RPMI7951 (cell line): Measurements from ENCODE around the gene ARHGEF25. TPM values are rescaled to one million over a fixed set of nuclear protein-coding genes. Genes with fewer than 3 reads are reported as not detected.
"Not testable (repeated sequence)": the region's sequence is repeated elsewhere in the genome, so short reads cannot be mapped to it uniquely, and the experiment has no call there.

Experiments used
- DNase-seq: peaks from one replicate; pipeline ENCODE4 v3.0.0-alpha.2; 2012; ENCODE audit warnings: low read depth
- total RNA-seq: library from RNA; depleted of rRNA; stranded (reverse); fragments of >200 nt; shearing (Covaris generic); gene quantifications from 2 replicates; pipeline ENCODE4 v1.2.3, GENCODE V29; 2014

ARHGEF25 gene
- total RNA-seq, 1 experiment from 2014 or later = 11.5 TPM

DNA sequence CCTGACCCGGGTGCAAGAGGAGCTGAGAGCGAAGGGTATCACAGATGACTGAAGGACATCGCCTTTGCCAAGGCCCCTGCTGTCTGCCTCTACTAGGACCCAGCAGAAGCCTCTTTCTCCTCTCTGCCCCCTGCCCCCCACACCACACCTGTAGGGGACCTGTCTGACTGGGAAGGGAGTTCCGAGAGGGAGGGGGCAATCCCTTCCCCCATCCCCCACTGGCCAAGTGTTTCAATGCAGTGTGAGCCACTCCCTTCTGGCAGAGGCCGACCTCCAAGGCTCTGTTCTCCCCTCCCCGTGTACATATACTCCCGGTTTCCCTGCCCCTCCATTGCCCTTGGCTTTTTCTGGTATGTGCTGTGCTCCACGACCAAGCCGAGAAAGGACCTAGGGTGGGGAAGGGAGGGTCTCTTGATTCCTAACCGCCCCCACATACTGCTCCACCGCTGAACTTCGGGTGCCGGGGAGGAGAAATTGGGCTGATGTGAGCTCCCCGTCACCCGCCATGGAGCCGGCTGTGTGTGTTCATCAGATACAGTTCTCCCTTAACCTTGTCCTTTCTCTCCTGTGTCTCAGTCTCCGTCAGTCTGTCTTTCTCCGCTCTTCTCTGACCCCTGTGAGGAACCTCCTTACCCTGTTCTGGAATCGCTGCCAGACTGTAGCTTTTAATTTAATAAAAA is 2.0 kb upstream of the ARHGEF25 start:
- DNase-seq = no peak

DNA sequence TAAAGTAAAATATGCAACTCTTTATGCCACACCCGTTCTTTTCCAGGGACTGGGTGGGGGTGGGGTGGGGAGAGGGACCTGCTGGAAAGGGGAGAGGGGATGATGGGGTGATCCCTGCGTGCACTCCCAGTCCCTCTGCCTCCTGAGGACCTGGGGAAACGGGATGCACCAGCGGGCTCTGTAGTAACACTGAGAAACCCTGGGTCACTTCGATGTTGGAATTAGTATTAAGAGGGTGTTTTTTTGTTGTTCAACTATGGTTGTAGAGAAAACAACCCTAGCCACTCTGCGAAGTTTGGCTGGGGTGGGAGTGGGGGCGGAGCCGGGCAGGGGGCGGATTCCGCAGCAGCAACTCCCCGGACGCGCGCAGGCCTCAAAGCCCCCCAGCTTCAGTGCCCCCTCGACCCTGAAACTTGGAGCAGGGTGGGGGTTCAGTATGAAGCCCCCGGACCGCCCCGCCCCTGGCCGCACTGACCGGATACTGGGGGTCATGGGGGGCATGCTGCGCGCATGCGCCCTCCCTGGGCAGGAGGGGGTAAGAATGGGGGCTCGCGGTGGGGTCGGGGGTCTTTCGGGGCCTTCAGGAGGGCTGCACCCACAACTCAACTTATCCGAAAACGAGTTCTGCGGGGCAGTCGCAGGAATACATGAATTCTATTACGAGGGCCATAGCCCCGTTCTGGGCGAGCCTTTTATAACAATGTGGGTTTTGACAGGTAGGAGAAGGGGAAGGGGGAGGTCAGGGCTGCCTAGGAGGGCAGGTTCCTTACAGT is 1.3 kb upstream of the ARHGEF25 start:
- DNase-seq = no peak

DNA sequence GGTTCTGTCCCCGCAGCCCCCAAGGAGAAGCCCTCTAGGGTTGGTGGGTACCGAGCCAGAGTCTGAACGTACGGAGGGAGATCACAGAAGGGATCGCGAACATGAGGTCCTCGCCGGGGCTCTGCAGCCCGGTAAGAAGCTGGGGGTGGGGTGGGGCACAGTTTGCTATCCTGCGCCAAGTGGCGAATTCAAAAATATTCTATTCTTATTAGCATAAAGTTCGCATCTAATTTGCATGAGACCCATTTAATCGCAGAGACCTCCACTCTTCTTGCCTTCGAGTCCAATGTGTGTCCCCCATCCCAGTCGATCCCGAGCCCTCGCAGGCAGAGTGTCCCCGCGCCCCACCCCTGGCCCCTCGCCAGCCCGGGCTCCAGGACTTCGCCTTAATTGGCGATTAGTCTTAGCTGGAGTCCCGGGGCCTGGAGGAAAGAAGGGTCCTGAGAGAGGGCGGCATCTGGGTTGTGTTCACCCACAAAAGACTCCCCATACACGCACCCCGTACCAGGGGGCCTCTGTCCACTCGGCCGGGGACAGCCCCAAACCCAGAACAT is 604 bp upstream of the ARHGEF25 start:
- no peak for DNase-seq

DNA sequence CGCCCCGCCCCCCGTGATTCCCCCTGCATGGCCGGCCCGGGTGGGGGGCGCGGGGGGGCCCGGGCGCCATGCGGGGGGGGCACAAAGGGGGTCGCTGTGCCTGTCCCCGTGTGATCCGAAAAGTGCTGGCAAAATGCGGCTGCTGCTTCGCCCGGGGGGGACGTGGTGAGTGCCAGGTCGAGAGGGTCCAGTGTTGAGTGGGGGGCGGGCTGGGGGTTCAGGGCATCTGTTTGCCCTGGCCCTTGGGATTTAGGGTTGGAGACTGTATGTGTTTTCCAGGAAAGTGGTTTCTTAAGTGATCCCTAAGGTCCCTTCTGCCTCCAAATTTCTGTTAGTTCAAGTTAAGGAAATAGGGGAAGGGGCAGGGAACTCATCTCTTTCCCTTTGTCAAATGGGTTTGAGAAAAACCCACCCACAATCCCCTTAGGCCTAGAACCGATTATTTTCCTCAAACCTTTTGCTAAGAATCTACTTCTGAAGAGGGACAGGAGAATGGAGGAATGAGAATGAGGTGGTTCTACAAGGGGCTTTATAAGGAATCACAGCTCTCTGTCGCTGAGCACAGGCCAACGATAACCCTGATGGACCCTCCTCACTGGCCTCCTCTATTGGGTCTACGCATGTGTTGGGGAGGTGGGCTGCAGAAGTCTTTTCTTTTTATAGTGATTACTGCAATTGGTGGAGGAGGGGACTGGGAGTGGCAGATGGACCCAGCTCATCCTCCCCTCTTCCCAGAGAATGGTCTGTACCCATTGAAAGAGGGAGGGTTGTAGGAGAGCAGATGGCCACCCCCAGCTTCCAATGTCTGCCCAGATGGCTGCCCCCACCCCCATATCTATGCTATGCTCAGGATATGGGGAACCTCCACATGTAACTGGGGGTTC is 834 bp downstream of the ARHGEF25 start:
- no peak for DNase-seq

DNA sequence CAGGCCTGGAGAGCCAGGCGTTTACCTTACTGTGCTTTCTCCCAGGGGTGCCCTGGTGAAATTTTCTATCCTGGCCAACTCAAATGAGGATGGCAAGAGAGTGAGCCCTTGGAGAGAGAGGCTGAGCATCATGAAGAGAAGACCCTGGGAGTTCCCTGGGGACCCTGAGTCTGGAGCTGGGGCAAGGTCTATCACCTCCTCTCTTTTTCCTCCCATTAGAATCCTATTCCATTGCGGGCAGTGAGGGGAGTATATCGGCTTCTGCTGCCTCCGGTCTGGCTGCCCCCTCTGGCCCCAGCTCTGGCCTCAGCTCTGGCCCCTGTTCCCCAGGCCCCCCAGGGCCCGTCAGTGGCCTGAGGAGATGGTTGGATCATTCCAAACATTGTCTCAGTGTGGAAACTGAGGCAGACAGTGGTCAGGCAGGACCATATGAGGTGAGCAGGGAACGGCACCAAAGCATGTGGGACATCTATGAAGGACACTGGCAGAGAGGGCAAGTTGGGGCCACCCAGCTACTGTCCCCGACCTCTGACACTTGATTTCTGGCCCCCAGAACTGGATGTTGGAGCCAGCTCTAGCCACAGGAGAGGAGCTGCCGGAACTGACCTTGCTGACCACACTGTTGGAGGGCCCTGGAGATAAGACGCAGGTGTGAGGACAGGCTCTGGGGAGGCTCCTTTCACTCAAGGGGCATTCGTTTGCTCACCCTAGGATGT is 1.6 kb downstream of the ARHGEF25 start:
- DNase-seq = no peak

DNA sequence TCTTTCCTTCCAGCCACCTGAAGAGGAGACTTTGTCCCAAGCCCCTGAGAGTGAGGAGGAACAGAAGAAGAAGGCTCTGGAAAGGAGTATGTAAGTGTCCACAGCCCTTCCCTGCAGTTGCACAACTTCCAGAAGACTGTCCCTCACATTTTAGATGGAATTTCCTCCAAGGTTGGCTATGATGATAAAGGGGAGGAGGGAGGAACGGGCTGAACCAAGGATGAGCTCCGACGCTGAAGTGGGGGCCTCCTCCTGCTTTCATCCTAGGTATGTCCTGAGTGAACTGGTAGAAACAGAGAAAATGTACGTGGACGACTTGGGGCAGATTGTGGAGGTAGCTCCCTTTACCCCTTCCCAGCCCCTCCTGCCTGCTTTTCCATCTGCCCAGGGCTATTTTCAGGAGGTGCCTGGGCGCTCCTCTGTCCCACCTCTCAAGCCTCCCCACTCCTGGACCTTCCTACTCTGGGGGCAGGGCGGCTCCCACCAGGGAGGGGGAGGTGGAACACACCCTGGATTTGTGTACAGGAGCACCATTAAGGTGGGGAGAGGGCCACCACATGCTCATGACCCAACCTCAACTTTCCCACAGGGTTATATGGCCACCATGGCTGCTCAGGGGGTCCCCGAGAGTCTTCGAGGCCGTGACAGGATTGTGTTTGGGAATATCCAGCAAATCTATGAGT is 2.3 kb downstream of the ARHGEF25 start:
- no peak for DNase-seq

DNA sequence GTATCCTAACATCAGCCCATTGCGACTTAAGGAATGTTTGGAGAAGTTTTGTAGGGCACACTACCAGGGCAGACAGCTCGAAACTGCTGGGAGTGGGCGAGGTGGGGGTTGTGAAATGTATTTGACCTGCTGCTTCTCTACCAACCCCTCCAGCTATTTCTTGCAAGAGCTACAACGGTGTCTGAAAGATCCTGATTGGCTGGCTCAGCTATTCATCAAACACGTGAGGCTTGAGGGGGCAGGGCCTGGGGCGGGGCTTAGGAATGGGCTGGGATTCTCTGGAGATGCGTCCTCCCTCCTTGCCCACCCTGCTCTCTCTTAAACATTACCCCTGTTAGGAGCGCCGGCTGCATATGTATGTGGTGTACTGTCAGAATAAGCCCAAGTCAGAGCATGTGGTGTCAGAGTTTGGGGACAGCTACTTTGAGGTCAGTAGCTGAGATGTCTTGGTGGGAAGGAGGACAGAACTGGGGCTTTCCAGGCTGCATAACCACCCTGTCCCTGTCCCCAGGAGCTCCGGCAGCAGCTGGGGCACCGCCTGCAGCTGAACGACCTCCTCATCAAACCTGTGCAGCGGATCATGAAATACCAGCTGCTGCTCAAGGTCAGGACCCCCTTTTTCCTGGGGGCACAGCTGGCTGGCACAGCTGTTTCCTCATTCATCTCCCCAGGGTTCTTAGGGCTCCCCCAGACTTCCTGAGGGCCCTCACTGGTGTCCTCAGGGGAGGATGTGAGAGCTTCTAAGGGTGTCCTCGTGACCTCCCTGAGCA is 3.1 kb downstream of the ARHGEF25 start:
- DNase-seq = no peak

DNA sequence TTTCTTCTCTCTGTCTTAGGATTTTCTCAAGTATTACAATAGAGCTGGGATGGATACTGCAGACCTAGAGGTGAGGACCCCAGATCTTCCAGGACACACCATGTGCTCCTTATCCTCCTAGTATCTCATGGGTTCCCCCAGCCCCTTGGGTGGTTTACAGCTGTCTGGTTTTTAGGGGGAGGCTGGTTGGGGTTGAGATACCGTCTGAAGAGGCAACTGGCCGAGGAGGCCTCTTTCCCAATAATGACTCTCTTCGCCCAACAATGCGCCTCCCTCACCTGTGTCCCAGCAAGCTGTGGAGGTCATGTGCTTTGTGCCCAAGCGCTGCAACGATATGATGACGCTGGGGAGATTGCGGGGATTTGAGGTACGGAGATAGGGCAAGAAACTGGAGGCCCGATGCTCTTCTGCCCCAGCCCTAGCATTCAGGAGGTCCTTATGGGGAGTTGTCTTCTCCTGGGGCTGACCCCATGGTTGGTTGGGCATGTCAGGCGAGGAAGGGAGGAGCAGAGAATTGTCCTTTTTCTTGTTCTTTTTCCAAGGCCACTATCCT is 3.8 kb downstream of the ARHGEF25 start:
- DNase-seq = no peak

DNA sequence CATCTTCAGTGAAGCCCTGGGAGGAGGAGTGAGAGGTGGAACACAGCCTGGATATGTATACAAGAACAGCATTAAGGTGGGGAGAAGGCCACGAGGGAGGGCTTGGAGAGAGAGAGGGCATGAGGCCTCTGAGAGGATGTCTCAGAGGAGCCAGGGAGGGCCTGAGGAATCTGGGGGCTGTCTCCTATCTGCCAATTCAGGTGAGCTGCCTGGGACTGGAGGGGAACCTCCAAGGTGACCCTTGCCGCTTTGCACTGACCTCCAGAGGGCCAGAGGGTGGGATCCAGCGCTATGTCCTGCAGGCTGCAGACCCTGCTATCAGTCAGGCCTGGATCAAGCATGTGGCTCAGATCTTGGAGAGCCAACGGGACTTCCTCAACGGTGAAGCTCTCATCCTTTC is 4.4 kb downstream of the ARHGEF25 start:
- no peak for DNase-seq

DNA sequence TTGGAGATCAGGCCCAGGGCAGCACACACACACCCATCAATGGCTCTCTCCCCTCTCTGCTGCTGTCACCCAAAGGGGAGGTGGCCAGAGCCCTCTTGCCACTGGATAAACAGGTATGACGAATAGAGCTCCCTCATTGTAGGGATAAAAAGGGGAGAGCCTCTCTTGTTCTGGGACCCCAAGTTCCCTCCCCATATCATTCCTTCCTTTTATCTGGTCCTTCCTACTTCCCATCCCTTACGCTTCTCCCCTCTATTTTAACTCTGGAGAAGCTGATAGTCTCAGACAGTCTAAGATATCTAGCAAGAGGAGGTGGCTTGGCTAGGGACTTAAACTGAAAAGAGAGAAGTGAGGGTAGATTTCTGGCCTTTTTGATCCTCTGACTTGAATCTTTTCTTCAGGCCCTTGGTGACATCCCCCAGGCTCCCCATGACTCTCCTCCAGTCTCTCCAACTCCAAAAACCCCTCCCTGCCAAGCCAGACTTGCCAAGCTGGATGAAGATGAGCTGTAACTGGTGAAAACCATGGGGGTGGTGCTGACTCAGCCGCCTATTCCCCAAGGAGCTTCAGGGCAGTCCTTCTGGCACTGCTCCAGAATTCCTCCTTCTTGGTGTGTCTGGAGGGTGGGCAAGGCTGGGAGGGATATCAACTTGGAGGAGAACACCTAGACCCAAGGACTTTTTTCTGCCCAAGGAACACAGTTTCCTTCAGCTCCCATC is 5.3 kb downstream of the ARHGEF25 start:
- DNase-seq = peak; percentile 39

DNA sequence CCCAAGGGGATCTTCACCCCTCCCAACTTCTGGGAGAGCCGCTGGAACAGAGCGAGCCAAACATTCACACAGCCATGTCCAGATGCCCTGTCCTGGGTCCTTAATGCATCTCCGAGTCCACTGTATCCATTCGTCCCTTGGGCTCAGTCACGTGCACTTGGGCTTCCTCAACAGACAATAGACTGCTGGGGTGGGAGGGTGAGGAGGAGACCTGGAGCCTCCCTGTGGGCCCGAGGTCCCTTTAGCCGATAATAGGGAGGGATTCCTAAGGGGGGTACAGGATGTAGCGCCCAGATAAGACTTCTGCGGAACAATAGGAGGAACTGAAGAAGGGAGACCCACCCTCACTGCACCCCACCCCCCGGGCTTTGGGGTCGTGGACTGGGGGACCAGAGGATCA is 6.7 kb downstream of the ARHGEF25 start:
- DNase-seq = no peak

DNA sequence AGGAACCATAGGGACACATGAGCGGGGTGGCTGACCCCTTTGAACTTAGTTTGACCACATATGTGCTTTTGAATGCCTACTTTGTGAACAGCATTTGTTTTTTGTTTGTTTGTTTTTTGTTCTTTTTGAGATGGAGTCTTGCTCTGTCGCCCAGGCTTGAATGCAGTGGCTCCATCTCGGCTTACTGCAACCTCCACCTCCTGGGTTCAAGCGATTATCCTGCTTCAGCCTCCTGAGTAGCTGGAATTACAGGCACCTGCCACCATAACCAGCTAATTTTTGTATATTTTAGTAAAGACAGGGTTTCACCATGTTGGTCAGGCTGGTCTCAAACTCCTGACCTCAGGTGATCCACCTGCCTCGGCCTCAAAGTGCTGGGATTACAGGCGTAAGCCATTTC is 7.2 kb downstream of the ARHGEF25 start:
- not testable (repeated sequence) for DNase-seq

DNA sequence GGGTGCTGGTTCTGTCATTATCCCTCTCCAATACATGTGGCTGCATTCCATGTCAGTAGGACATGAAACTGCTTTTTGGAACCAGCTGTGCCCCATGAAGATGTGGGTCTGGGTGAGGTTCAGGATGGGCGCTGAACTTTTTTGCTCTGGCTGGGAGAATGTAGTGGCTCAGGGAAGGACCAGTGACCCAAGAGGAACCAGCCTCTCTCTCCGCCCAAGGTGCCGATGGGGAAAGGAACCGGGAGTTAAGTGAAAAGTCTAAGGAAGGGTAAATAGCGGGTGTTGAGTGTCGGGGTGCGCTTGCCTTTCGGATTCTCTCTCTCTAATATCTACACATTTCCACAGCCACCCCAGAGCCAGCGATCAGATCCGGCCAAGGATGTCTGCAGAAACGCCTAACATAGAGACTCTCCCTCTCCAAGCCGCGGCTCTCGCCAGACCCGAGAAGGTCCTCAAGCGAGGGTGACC is 7.8 kb downstream of the ARHGEF25 start:
- no peak for DNase-seq

DNA sequence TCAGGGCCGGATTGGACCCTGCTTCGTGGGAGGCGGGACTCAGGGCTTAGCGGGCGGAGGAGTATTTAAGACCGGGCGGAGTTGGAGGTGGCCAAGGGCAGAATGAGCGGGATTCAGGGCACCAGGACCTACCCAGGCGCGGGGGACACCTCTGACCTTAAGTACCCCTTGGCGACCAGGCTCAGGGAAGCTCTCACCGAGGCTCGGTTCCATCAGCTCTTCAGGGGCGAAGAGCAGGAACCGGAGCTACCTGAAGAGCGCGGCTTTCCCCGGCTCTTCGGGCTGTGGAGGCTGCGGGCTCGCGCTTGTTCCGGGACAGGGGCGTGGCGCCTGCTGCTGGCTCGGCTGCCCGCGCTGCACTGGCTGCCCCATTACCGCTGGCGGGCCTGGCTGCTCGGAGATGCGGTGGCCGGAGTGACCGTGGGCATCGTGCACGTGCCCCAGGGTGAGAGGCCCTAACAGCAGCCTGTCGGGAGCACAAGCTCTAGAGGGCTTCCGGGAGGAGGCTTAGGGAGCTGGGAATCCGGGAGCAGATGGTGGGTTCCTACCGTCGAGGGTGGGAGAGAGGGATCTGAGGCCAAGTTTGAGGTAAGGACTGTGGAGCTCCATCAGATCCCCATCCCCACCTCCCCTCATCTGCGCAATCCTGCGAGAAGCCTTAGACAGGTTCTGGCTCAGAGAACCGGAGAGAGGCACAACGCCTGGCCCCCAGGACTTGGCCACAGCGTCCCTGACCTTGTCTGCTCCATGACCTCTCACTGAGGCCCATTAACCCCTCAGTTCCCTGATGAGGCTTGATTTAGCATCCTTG is 8.4 kb downstream of the ARHGEF25 start:
- DNase-seq = no peak

DNA sequence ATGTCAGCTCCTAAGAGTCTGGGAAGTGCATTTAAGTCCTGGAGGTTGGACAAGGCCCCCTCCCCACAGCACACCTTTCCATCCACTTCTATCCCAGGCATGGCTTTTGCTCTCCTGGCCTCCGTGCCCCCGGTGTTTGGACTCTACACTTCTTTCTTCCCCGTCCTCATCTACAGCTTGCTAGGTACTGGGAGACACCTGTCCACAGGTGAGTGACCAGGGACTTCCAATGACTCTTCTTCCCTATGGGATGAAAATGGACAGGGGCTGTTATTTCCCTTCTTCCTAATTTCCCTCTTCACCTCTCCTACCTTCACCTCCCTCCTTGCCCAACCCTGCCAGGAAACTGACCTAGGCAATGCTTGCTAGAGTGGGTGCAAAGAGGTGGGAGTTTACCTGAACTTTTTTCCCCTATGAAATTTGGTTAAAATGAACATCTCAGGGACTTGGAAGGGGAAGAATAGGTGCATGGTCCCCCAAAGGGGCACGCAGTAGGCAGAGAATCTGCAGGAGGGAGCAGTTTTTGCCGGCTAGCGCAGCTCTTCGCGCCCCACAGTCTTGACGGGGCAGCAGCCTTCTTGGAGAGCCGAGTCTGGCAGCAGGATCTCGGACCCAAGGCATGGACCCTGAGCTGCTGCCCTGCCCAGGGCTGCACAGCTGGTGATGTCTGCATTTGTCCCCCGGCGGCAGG is 9.2 kb downstream of the ARHGEF25 start:
- no peak for DNase-seq

DNA sequence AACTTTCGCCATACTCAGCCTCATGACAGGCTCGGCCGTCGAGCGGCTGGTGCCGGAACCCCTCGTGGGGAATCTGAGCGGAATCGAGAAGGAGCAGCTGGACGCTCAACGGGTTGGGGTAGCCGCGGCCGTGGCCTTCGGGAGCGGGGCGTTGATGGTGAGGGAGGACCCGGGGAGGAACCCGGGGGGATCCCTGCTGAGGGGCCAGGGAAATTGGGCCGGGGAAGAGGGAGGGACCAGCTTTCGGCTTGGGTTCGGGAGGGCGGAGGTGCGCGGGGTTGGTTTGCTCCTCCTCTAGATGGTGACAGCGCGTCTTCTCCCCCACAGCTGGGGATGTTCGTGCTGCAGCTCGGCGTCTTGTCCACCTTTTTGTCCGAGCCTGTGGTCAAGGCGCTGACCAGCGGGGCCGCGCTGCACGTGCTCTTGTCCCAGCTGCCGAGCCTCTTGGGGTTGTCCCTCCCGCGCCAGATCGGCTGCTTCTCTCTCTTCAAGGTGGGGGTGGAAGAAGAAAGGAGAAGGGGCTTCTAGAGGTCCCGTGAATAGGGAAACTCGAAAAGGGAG is 9.8 kb downstream of the ARHGEF25 start:
- no peak for DNase-seq
